HG03108 (cell line): ENCODE measurements around the gene CDH4.

Experiments used
- ATAC-seq: cut with Tn5 transposase; IDR thresholded peaks from one replicate; pipeline ENCODE4 v1.9.1; 2021; ENCODE audit warnings: moderate library complexity; ENCODE audit not compliant: unreplicated experiment

CDH4 gene

DNA sequence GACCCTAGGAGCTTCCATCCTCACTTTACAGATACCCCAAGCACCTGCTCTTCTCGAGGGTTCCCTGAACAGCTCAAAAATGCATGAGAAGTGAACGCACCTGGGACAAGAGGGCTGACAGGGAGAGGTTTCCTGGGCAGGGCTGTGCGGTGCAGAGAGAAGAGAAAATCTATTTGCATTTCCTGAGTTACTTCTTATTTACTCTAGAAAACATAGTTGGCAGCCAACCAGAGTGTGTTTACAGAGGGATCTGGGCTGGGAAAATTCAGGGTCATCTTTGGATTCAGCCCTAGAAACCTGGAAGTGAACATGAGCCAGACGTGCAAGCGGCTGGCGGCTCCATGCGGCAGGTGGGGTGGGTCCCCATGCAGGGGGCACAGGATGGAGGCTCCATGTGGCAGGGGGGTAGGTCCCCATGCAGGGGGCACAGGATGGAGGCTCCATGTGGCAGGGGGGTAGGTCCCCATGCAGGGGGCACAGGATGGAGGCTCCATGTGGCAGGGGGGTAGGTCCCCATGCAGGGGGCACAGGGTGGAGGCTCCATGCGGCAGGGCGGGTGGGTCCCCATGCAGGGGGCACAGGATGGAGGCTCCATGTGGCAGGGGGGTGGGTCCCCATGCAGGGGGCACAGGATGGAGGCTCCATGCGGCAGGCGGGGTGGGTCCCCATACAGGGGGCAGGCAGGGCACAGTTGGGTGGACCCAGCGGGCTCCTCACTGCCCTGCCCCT is 471.6 kb downstream of the CDH4 start:
- ATAC-seq, result no peak

DNA sequence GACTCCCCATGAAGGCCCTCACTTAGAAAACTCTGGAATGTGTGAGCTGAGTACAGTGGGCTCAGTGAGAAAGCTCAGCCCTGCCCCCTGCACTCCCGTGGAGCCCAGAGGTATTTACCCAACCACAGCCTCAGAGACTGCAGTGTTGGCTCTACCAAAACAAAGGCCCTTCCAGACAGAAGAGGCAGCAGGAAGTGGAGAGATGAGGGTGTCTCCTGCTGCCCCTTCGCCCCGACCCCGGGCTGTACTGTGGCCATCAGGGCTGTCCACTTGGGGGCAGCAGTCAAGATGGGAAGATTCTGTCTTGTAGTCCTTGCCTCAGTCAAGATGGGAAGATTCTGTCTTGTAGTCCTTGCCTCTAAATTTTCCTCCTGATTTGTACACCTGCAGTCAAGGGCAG is 472.3 kb downstream of the CDH4 start:
- no peak for ATAC-seq

DNA sequence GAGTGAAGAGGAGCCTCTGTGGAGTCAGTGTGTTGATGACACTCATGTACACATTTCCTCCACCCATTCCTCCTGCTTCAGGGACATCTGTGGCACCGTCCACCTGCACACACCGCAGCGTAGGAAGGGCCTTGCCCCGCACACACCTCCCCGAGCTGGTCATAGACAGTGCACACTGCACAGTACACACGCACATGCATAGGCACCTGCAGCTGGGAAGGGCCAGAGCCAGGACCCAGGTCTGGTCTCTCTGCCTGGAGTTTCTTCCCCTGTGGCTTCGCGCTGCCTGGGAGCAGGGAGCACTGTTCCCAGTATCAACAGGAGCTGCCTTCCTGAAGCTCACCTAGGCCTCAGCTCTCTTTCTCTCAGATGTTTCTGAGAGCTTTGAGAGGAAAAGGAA is 473.1 kb downstream of the CDH4 start:
- no peak for ATAC-seq

DNA sequence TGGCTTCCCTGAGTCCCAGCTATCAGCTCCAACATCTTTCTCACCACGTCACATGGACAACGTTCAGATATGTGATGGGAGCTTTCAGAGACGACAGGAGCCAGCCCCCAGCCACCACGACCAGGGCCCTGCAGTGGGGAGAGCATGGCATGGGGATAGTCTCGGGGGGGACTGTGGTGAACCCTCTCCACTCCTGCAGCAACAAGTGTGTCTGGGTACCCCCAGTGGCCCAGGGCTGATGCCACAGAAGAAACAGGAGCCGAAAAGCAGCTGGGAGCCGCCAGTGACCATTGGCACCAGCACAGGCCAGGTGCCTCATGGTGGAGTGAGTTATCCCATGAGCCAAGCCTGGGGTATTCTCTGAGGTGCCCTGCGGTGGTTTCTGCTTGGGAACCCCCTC is 473.9 kb downstream of the CDH4 start:
- ATAC-seq, result no peak

DNA sequence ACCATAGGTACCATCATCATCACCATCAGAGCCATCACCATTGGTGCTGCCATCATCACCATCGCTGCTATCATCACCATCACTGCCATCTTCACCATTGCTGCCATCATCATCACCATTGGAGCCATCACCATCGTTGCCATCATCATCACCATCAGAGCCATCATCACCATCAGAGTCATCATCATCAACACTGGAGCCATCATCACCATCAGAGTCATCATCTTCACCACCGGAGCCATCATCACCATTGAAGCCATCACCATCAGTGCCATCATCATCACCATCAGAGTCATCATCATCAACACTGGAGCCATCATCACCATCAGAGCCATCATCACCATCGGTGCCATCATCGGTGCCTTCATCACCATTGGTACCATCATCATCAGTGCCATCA is 474.9 kb downstream of the CDH4 start:
- ATAC-seq, result no peak

DNA sequence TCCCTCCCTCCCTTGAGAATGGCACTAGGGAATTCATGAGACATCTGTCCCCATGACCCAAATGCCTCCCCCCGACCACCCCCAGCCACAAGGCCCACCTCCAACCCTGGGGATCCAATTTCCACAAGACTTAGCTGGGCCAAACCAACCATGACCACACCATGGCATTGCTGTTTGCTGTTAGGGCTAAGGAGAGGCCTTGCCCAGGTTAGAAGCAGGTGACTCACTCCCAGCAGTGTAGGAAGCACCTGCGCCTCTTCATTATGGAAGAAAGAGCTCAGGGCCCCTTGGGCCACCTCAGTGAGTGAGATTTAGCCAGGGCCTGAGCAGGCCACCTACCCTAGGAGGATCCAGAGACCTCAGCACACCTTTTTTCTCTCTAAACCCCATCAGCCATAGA is 475.7 kb downstream of the CDH4 start:
- no peak for ATAC-seq

DNA sequence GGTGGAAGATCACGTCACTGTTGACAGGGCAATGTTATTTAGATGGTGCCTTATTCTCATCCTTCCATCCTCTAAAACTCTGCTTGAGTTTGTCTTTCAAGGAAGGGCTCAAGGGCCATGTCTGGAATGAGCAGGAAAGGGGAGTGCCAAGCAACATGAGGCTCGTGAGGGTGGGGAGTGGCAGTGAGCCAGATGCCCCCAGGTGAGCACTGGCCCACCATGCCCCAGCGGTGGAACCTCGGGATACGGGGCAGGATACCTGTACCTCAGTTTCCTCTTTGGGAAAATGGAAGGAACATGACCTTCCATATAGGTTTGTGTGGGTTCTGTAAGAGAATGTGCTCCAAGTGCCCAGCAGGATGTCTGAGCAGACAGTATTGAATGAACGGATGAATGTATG is 476.3 kb downstream of the CDH4 start:
- ATAC-seq, result no peak

DNA sequence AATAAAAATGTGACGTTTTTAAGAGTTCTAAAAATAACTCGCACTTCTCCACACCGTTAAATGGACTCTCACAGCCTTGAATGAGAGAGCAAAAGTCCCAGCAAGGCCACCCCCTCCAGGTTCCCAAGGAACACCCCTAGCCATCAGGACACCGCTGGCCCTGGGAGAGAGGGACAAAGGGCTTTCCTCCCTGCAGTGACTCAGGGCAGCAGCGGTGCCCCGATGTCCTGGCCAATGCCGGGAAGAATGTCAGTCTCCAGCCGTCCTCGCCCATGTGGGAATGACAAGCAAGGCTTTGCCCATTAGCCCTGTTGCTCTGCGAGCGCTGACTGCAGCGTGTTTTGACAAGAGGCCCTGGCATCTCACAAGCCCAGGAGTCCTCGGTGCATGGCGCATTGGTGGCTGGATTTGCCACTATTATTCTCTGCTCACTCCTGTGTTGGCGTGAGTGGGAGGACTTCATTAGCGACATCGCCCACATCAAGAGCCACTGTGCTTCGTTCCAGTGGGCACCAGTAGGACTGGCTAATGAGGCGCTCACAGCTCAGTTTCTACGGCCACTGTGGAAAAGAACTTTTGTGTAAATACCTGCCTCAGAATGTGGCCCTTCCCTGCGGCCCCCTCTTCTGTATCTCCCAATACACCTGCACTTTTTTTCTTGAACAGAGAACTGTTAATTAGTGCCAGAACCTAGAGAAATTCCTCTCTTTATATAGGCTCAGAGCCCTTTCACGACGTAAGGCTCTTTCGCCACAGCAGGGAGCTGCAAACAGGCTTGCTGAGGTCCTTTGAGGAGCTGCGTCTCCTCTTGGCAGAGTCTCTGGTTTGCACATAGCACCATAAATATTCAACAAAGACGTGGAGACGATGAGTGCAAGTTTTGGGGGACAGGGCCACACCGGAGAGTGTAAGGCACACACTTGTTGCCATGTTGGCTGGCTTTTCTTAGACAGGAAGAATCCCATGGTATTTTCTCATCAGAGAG is 477.0 kb downstream of the CDH4 start:
- no peak for ATAC-seq

DNA sequence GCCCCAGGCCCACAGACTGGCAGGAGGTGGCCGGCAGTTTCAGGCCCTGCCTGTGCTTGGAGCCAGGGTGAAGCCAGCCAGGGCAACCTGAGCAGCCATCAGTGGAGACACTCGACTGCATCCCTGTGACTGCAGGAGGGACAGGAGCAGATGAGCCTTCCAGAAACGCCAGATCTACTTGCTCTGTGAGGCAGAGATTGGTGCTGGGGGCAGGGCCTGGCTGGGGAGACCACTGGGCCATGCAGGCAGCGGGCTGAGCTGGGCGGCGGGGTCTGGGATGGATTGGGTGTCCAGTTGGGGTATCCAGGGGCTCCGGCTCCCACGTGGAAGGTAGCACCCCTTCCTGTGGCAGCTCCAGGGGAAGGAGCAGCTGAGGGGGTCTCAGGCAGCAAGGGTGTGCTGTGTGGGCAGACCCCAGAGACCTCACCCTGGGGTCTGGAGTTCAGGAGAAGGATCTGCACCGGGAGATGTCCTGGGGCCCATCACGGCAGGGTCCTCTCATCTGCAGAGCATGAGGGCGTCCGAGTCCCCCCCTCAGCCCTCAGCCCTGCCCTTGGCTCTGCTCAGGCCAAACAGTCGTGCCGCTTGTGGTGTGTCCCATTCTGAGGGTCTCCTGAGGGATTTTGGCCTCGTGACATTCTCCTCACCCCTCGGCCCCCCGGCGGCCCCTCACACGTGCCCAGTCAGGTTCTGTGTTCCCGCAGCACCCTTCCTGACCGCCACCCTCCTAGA is 478.7 kb downstream of the CDH4 start:
- no peak for ATAC-seq

DNA sequence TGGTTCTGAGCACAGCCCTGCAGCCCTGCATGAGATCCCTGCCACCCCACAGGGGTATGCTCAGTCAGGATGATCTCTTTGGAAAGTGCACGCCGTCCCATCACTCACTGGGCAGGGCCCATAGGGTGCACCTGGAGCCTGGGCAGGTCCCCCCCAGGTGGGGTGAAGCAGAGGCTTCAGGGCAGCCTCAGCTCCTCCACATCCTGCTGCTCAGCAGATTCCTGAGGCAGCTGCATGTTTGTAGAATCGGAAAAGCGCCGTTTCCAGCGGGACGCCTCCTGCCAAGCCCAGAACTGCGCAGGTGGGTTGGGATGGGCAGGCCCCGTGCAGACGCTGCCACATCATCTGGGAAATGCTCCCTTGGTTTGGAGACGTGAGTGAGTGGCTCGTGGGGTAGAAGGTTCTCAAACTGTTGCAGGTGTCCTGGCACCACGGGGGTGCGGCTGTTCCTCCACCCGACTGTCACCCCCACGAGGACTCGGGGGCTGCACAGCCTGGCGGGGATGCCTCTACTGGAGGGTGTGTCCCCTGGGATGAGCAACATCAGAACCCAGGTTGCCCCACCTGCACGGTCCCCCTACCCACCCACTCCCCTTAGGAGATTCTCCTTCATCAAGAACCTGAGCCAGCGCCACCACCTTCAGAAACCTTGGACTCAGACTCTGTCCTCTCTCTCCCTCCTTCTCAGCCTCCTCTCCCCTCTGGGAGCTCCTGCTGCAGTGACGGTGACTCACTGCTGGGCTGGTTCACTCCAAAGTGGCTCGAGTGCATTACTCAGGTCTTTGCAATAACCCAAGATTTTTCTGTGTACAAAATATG is 479.5 kb downstream of the CDH4 start:
- no peak for ATAC-seq

DNA sequence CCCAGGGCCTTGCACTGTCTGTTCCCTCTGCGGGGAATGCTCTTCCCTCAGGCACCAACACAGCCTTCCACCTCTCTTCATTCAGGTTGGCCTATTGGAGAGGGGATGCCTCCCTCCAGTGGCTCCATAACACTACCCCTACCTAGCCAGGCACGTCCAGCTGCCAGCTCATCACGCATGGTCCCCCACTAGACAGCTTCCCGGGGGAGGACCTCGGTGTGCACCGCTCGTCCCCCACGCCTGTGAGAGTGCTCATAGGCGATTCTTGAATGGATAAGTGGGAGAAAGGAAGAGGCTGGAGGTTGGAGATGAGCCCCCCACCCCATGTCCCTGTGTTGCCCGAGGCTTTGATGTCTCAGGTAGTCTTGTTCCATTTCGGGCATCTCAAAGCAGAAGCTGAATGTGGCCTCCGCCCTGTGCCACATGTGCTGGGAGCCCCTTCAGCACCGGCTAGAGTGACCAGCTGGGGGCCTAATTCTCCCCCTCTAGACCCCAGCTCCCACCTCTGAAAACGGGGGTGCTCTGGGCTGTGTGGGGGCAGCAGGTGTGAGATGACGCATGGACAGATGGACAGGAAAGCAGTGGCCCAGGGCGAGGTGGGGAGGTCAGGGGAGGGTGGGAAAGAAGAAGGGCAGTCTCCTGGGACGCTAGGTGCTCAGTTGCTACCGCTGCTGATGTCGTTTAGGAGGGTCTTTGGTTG is 480.6 kb downstream of the CDH4 start:
- no peak for ATAC-seq

DNA sequence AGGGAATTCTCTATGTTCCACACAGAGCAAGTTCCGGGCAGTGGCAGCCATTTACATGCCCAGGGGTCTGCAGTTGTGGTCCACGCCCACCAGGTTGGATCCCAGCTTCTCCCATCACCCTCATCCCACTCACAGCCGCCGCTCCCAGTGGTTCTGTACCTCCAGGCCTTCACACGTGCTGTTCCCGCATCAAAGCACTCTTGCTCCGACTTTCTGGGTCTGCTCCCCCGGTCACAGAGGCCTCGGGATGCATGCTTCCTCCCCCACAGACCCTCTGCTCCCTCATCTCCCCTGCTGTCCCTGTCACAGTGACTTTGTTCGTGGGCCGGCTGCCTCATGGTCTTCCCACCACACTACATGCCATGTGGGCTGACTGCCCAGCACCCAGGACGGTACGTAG is 481.2 kb downstream of the CDH4 start:
- no peak for ATAC-seq

DNA sequence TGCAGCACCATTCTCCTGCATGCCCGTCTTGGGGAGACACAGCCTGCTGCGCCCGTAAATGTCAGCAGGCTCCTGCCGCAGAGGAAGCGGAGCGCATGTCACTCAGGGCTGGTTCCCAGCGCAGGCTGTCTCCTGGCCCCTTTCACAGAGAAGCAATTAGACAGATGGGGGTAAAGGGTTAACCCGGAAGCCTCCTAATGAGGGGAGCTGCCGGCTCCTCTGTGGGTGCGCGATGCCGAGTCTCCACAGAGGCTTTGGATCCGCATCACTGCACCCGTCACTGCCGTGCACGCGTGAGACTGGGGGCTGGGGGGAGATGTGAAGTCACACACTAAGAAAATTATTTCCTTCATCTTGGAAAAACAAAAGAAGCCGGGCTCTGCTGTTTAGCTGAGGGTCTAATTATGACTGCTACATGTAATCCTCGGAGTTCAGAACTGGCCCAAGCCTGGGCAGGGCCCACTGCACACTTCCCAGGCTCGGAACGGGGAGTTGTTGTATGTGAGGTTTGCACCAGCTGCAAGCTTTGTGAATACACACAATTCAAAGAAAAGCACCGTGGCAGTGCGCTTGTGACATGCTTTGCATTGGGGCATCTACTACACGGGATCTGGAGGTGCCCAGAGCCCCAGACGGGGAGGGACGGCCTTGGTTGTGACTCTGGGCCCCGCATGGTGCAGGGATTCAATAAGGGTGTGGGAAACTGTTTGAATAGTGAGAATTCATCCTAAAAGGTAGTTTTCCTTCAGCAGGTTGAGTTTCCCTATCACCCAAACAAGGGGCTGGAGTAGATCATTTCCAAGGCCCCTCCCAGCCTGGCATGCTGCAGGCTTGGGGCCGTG is 482.1 kb downstream of the CDH4 start:
- ATAC-seq, result no peak

DNA sequence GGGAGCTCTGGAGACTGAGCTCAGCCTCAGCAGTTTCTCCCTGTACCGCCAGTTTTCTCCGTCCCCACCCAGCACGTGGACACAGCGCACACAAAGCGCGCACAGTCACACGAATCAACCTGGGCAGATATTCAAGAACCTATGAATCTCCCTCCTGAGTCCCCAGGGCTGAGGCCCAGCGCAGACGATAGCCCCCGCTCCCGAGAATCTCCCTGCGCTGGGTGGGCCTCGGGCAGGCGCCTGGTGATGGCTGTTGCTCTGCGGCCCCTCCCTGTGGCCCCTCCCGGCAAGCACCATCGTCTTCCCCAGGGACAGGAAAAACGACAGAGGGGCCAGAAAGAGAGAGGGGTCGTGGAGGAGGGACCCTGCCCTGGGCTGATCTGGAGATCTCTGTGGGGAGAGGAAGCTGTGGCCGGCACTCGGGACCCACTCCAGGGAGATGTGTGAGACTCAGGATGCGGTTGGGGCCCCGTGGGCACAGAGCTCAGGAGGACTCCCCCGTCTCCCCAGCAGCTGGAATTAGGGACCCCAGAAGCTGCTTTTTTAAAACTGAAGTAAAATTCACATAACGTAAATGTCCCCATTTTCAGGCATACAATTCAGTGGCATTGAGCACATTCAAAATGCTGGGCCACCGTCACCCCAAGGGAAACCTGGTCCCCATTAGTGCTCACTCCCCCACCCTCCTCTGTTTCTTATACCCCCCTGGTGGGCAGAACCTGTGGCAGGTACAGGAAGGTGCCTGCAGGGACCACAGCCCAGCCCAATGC is 482.9 kb downstream of the CDH4 start:
- ATAC-seq, result no peak

DNA sequence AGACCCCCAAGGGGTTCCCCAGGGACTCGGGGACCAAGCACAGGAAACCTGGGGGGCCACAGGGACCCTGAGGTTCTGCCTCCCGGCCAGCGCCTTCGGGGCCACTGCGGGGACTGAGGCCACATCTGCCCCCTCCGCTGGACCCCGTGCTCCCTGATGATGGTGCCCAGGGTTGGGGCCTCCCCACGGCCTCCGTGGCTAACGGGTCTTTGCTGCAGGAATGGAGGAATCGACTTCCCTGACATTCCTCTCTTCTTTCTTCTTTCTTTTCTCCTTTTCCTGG is 483.4 kb downstream of the CDH4 start:
- no peak for ATAC-seq

DNA sequence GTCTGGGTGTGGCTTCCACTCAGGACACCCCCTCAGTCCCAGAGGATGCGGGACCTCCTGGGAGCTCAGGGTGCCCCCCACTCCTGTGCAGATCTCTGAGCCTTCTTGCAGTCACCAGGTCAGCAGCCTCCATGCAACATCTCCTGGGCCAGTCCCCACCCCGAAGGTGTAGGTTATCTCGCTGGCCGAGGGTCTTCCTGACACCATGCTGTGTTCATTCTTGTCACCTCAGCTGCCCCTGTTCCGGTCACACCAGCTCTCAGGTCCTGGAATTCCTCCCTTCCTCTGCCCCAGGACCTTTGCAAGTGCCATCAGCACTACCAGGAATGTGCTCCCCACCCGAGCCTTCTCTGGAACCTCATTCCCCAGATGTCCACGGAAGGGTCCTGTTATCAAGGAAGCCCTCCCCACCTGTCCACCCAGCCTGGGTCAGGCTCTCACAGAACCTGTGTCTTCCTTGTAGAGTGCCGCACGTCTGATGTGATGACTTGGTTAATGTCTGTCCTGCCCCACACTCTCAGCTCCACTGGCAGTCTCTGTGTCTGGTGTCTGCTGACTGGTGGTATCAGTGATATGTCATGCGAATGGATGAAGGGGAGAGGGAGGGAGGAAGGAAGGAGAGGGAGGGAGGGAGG is 484.1 kb downstream of the CDH4 start:
- ATAC-seq, result no peak

DNA sequence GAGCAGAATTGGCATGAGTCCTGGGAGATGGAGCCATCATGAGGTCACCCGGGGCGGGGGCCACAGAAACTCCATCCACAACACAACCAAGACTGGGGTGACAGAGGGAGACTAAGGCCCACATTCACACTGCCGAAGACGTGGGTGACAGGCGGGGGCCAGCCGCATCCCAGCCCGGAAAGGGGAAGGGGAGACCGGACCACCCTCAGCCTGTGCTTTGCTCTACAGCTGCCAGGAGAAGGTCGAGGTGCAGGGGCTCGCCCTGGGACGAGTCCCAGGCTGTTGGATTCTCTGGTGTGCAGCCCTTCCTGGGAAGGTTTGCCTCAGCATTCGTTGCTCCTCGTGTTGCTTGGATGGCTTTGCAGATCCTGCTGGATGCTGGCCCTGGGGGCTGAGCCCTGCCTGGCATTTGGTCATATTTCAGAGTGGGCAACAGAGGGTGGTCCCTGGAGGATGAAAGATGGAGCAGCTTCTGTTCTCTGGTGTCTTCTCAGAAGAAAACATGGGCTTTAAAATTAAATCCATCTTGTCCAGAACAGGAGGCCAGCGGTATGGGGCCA is 484.8 kb downstream of the CDH4 start:
- no peak for ATAC-seq

DNA sequence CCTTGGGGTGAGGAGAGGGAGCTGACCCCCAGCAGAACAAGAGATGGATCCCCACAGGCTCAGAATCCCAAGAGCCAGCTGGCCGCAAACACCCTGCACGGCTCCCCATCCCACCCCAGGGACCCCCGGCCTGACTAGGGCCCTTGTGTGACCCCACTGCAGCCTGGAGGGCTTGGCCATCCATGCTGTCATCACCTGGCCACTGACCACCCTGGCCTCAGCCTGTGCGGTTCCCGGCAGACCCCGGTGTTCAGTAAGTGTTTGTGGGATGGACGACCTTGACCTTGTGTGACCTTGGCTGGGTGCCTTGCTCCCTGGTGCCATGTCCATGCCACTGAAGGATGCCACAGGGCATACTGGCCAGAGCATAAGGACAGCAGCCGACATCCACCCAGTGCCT is 485.3 kb downstream of the CDH4 start:
- ATAC-seq, result no peak
